ENCODE data around the gene SYNDIG1.

GRCh38 chr20:24537210-24537609 is 67.8 kb downstream of the SYNDIG1 start:
- TF ChIP-seq HNRNPK (IDR thresholded peaks at IDR 0.05; ENCODE audit: low read depth, low read length, poor library complexity, severe bottlenecking), result no peak
- TF ChIP-seq IRF1 (CRISPR knock-in tag; IDR thresholded peaks at IDR 0.05; ENCODE audit: borderline replicate concordance), result no peak
- no peak for TF ChIP-seq CTCF (IDR thresholded peaks at IDR 0.05 in 2 of 3, conservative IDR thresholded peaks at IDR 0.05 in 1 of 3; ENCODE audit: insufficient read depth in 2 of 3, low read depth in 1 of 3, low read length in 3 of 3)
- TF ChIP-seq NFE2L1 (tag; IDR thresholded peaks at IDR 0.05; ENCODE audit: borderline replicate concordance, low read depth), result no peak
- TF ChIP-seq POLR2A (conservative IDR thresholded peaks at IDR 0.05), result no peak
- TF ChIP-seq ARID4B (CRISPR knock-in tag; IDR thresholded peaks at IDR 0.05), result no peak
- TF ChIP-seq RAD51 (IDR thresholded peaks at IDR 0.05; ENCODE audit: borderline replicate concordance, low read depth), result no peak
- TF ChIP-seq HNRNPL (IDR thresholded peaks at IDR 0.05; ENCODE audit: low read depth, low read length), result no peak
